Transverse colon (tissue), 4 donors: ENCODE measurements around the gene ZNF234.
"Not testable (repeated sequence)": the region's sequence is repeated elsewhere in the genome, so short reads cannot be mapped to it uniquely, and the experiment has no call there.

Experiments used
- EP300 ChIP-seq: sonication (generic); formaldehyde crosslinking; IDR thresholded peaks from one replicate; pipeline ENCODE4 v1.6.1; 2017; ENCODE audit warnings: antibody characterized with exemption, low read depth
- POLR2A ChIP-seq: fragments of 450-650 bp; IDR thresholded peaks from one replicate; pipeline ENCODE4 v1.6.1; 2016; ENCODE audit warnings: antibody characterized with exemption, mild to moderate bottlenecking, moderate library complexity
- POLR2AphosphoS5 ChIP-seq, 3 donors: sonication (generic); formaldehyde crosslinking; IDR thresholded peaks; one replicate each; pipeline ENCODE4 v1.6.1; 2016; ENCODE audit warnings: antibody characterized with exemption in 3 of 3
- TF ChIP-seq, protein P1 (sequence below), 5 experiments: fragments of 200-600 bp in 3 of 5; fragments of 450-650 bp in 2 of 5; sonication (generic) in 3 of 5; IDR thresholded peaks; 1 replicate in 2 of 5; 2 replicates in 3 of 5; pipeline ENCODE4 v1.5.1; 2016 to 2017; ENCODE audit warnings: antibody characterized with exemption in 5 of 5, inconsistent platforms in 3 of 5, mild to moderate bottlenecking in 2 of 5, moderate library complexity in 1 of 5

DNA sequence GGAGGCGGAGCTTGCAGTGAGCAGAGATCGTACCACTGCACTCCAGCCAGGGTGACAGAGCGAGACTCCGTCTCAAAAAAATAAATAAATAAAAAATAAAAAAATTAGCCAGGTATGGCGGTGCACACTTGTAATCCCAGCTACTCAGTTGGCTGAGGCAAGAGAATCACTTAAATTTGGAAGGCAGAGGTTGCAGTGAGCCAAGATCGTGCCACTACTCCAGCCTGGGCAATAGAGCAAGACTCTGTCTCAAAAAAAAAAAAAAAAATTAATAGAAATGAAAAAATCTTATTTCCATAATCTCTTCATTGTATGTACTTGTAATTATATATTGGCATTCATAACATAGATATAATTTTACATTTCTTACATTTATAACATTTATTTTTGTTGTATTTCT, 29.3 kb downstream of the ZNF234 start:
- TF ChIP-seq, protein P1, sequence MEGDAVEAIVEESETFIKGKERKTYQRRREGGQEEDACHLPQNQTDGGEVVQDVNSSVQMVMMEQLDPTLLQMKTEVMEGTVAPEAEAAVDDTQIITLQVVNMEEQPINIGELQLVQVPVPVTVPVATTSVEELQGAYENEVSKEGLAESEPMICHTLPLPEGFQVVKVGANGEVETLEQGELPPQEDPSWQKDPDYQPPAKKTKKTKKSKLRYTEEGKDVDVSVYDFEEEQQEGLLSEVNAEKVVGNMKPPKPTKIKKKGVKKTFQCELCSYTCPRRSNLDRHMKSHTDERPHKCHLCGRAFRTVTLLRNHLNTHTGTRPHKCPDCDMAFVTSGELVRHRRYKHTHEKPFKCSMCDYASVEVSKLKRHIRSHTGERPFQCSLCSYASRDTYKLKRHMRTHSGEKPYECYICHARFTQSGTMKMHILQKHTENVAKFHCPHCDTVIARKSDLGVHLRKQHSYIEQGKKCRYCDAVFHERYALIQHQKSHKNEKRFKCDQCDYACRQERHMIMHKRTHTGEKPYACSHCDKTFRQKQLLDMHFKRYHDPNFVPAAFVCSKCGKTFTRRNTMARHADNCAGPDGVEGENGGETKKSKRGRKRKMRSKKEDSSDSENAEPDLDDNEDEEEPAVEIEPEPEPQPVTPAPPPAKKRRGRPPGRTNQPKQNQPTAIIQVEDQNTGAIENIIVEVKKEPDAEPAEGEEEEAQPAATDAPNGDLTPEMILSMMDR (IDR thresholded peaks at IDR 0.05), result not testable (repeated sequence)
- not testable (repeated sequence) for TF ChIP-seq POLR2A; POLR2AphosphoS5 (IDR thresholded peaks at IDR 0.05); EP300
